K562 (cell line): ENCODE results near the gene COL6A1. TPM values are rescaled to one million over a fixed set of nuclear protein-coding genes. Genes with fewer than 3 reads are reported as not detected.

Source experiments
- ATAC-seq: fragments of 200-7000 bp; cut with Tn5 transposase; 3 replicates; pipeline ENCODE4 v1.9.1; 2020; ENCODE audit warnings: moderate library complexity
- BruUV-seq: library from RNA; stranded (reverse); fragments of 400-500 nt; replicated peaks from 2 replicates; lab custom pipeline; 2021; lab: Mats Ljungman, UMichigan
- CTCF ChIA-PET: fragments of 300-600 bp; formaldehyde crosslinking; extraction: SDS; loops from one replicate; lab custom pipeline; 2021; ENCODE audit warnings: low intra/inter-chr PET ratio; lab: Yijun Ruan, JAX
- POLR2A ChIA-PET: fragments of 300-600, 350-650 bp; sonication (Branson Sonifier 250); formaldehyde crosslinking; extraction: SDS; loops from one replicate; lab custom pipeline; 2021; ENCODE audit warnings: antibody characterized with exemption, inconsistent platforms; lab: Yijun Ruan, JAX
- DNase-seq, 4 experiments: peaks; one replicate each; pipeline versions ENCODE4 v3.0.0 to v3.0.0-alpha.2; 2011 to 2018; ENCODE audit warnings: low spot score in 3 of 4, mixed read lengths in 3 of 4; ENCODE audit errors: extremely low read depth in 1 of 4
- FAIRE-seq: peaks from 2 replicates; lab custom pipeline; 2011; peaks lifted over from hg19 to GRCh38; lab: Jason Lieb, UNC
- H2AFZ ChIP-seq: 2 replicates; pipeline ENCODE4 v1.6.0; 2011; ENCODE audit warnings: low read depth, low read length, control low read depth, inconsistent platforms
- H3K27ac ChIP-seq: fragments of 200-600 bp; 3 replicates; pipeline ENCODE4 v1.8.0; 2011; ENCODE audit warnings: low read depth, mild to moderate bottlenecking, control low read depth, inconsistent platforms, low read length, moderate library complexity, mixed read lengths; ENCODE audit errors: extremely low read depth
- H3K27me3 ChIP-seq, 2 experiments: fragments of 300-600 bp in 1 of 2; 2 replicates in 1 of 2; 3 replicates in 1 of 2; pipeline versions ENCODE4 v1.6.0 to v1.8.0; 2011; ENCODE audit warnings: inconsistent platforms in 2 of 2, low read length in 2 of 2, mild to moderate bottlenecking in 1 of 2, mixed read lengths in 1 of 2, moderate library complexity in 1 of 2; ENCODE audit not compliant: control insufficient read depth in 2 of 2, insufficient read depth in 2 of 2
- H3K36me3 ChIP-seq: fragments of 300-600 bp; 3 replicates; pipeline ENCODE4 v1.8.0; 2011; ENCODE audit warnings: mild to moderate bottlenecking, low read length, inconsistent platforms; ENCODE audit not compliant: control insufficient read depth, insufficient read depth
- H3K4me1 ChIP-seq, 2 experiments: fragments of 200-600 bp in 1 of 2; replicated peaks in 1 of 2; 2 replicates in 1 of 2; 3 replicates in 1 of 2; pipeline versions ENCODE4 v1.5.1 to v1.8.0; 2011; ENCODE audit warnings: inconsistent platforms in 2 of 2, low read length in 2 of 2, mild to moderate bottlenecking in 1 of 2, mixed read lengths in 1 of 2, moderate library complexity in 1 of 2; ENCODE audit not compliant: control insufficient read depth in 2 of 2, insufficient read depth in 2 of 2
- H3K4me2 ChIP-seq: 2 replicates; pipeline ENCODE4 v1.6.1; 2011; ENCODE audit warnings: low read length, control low read depth, inconsistent platforms, mixed read lengths; ENCODE audit not compliant: insufficient read depth
- H3K4me3 ChIP-seq: fragments of 200-600 bp; sonication (generic), shearing (Covaris generic); 2 replicates; pipeline ENCODE4 v1.5.1; 2016; ENCODE audit warnings: control low read depth, inconsistent platforms
- H3K79me2 ChIP-seq: fragments of 200-600 bp; 3 replicates; pipeline ENCODE4 v1.8.0; 2011; ENCODE audit warnings: low read length, inconsistent platforms; ENCODE audit not compliant: control insufficient read depth, insufficient read depth
- H3K9ac ChIP-seq, 2 experiments: 2 replicates each; pipeline versions ENCODE4 v1.6.0 to v1.6.1; 2011; ENCODE audit warnings: low read depth in 2 of 2, low read length in 2 of 2, control low read depth in 1 of 2, inconsistent platforms in 1 of 2, mild to moderate bottlenecking in 1 of 2, mixed read lengths in 1 of 2; ENCODE audit not compliant: insufficient read depth in 1 of 2
- H3K9me1 ChIP-seq: one replicate; pipeline ENCODE4 v1.6.0; 2011; ENCODE audit warnings: inconsistent platforms, mild to moderate bottlenecking, low read length, moderate library complexity; ENCODE audit not compliant: control insufficient read depth, insufficient read depth
- H3K9me3 ChIP-seq: replicated peaks from 2 replicates; pipeline ENCODE4 v1.5.1; 2011; ENCODE audit warnings: low read depth, low read length, inconsistent platforms; ENCODE audit not compliant: control insufficient read depth, insufficient read depth
- H4K20me1 ChIP-seq: replicated peaks from 2 replicates; pipeline ENCODE4 v1.6.1; 2011; ENCODE audit warnings: low read length, inconsistent platforms, mixed read lengths; ENCODE audit not compliant: control insufficient read depth, insufficient read depth
- ARHGAP35 ChIP-seq: fragments of 450-650 bp; IDR thresholded peaks from 2 replicates; pipeline ENCODE4 v1.6.1; 2018; ENCODE audit not compliant: partially characterized antibody
- BCLAF1 ChIP-seq, 2 experiments: fragments of 450-650 bp in 1 of 2; IDR thresholded peaks; 2 replicates each; pipeline ENCODE4 v1.6.1; 2011 to 2017; ENCODE audit warnings: low read depth in 2 of 2, antibody characterized with exemption in 1 of 2, borderline replicate concordance in 1 of 2, low read length in 1 of 2, mild to moderate bottlenecking in 1 of 2, mixed read lengths in 1 of 2; ENCODE audit not compliant: control insufficient read depth in 1 of 2
- BRF1 ChIP-seq: IDR thresholded peaks from 3 replicates; pipeline ENCODE4 v1.6.1; 2011; ENCODE audit warnings: borderline replicate concordance, mild to moderate bottlenecking; ENCODE audit not compliant: insufficient read length; ENCODE audit errors: extremely low read depth
- COPS2 ChIP-seq: fragments of 450-650 bp; conservative IDR thresholded peaks from 2 replicates; pipeline ENCODE4 v1.6.1; 2016; ENCODE audit warnings: mild to moderate bottlenecking, moderate library complexity
- CREBBP ChIP-seq: IDR thresholded peaks from one replicate; pipeline ENCODE4 v1.6.1; 2012; ENCODE audit warnings: low read depth, mild to moderate bottlenecking, control low read depth, inconsistent platforms, low read length
- HDGF ChIP-seq: fragments of 450-650 bp; IDR thresholded peaks from 2 replicates; pipeline ENCODE4 v1.6.1; 2016
- MAFK ChIP-seq: IDR thresholded peaks from 2 replicates; pipeline ENCODE4 v1.6.1; 2011; ENCODE audit warnings: low read length, improper control_type of control experiment
- RBM25 ChIP-seq: fragments of 200-400 bp; formaldehyde crosslinking; IDR thresholded peaks from 2 replicates; pipeline ENCODE4 v1.6.1; 2018; ENCODE audit warnings: low read length, low read depth, moderate library complexity; ENCODE audit not compliant: severe bottlenecking
- RFX5 ChIP-seq: IDR thresholded peaks from 2 replicates; pipeline ENCODE4 v1.6.1; 2011; ENCODE audit warnings: low read depth, mild to moderate bottlenecking, improper control_type of control experiment, low read length
- ZNF124 ChIP-seq: sonication (generic); formaldehyde crosslinking; IDR thresholded peaks from 2 replicates; pipeline ENCODE4 v1.8.1; 2022; ENCODE audit warnings: missing genetic modification reagents
- ZNF174 ChIP-seq: fragments of 250-450 bp; sonication (Bioruptor Pico); IDR thresholded peaks from 2 replicates; pipeline ENCODE4 v1.4.0; 2020; ENCODE audit warnings: mild to moderate bottlenecking
- ZNF740 ChIP-seq, 3 experiments: fragments of 200-800 bp in 1 of 3; sonication (Bioruptor generic) in 1 of 3; sonication (generic) in 1 of 3; formaldehyde crosslinking in 1 of 3; IDR thresholded peaks; 2 replicates each; pipeline versions ENCODE4 v1.6.1 to v1.8.0; 2016 to 2022; ENCODE audit warnings: mild to moderate bottlenecking in 2 of 3, missing compliant biosample characterization in 2 of 3, missing genetic modification characterization in 2 of 3, missing genetic modification reagents in 1 of 3
- WGBS: fragments of 100-300 bp; shearing (Covaris generic); methylation state at CpG from one replicate; pipeline ENCODE4 v1.1.6; 2016; ENCODE audit warnings: low coverage, mixed read lengths; ENCODE audit not compliant: insufficient coverage; ENCODE audit errors: missing lambda C conversion rate; 5-methylcytosine and 5-hydroxymethylcytosine counted together
- in situ Hi-C: fragments of 300-500 bp; cut with MboI; formaldehyde crosslinking; loops from 4 replicates; pipeline ENCODE4 v1.15.0; 2018; ENCODE audit warnings: inconsistent platforms, mixed read lengths
- intact Hi-C: fragments of 100-400 bp; cut with micrococcal nuclease; formaldehyde crosslinking; loops from 2 replicates; pipeline ENCODE4 v1.14.2; 2022
- polyA plus RNA-seq, 8 experiments: library from polyadenylated mRNA; depleted of rRNA in 4 of 8; stranded (reverse) in 5 of 8; unstranded in 3 of 8; fragments of >200 nt; fragmentation: Nextera tagmentation in 2 of 8; fragmentation: Illumina TruSeq in 1 of 8; extraction: Ambion mirVana in 2 of 8; extraction: Trizol in 1 of 8; gene quantifications; 2 replicates each; pipeline versions ENCODE4 v1.2.1 to v1.2.3, GENCODE V29; 2011 to 2014; ENCODE audit warnings: inconsistent platforms in 1 of 8, missing spikeins in 1 of 8
- total RNA-seq, 7 experiments: library from RNA; depleted of rRNA in 6 of 7; stranded (reverse); fragments of >200 nt in 6 of 7; fragmentation: Illumina TruSeq in 2 of 7; extraction: Trizol in 2 of 7; gene quantifications; 2 replicates each; pipeline versions ENCODE4 v1.2.1 to v1.2.3, GENCODE V29; 2011 to 2021; ENCODE audit warnings: low replicate concordance in 1 of 7
- TF ChIP-seq, protein P1 (sequence below), 2 experiments: fragments of 450-650 bp; IDR thresholded peaks; 2 replicates each; pipeline ENCODE4 v1.6.1; 2016
- TF ChIP-seq, protein P2 (sequence below): fragments of 450-650 bp; IDR thresholded peaks from 2 replicates; pipeline ENCODE4 v1.6.1; 2016; ENCODE audit warnings: borderline replicate concordance

COL6A1 gene
- total and polyA plus RNA-seq, 9 of the 15 experiments (the other 6 are each of a cell fraction or from before 2014, with no cell fraction given): 0.07 to 1.3 (median 0.14) TPM; not detected in 3

- no peak for DNase-seq
- POLR2A ChIA-PET: interaction anchor here (1.3 kb wide), 1 partner anchor 28 kb away, joined by 4 read pairs; no protein-coding TSS in a partner anchor
- FAIRE-seq: peak; percentile 78
- H3K9ac ChIP-seq: no peak overlapping the region
- H3K4me1 ChIP-seq: peaks cover 6 to 62% of the 10 kb centered on the region in 2 experiments; a peak in 4 of 5 replicates
- WGBS: 8% methylated on average over 3 of the region's 3 CpGs
- no peaks in the 10 kb centered on the region for H3K36me3 ChIP-seq
- peak overlapping the region; percentile 33 for H2AFZ ChIP-seq
- peaks cover 5% of the 10 kb centered on the region; the same call in 1 of the 2 replicates for H4K20me1 ChIP-seq
- H3K79me2 ChIP-seq: no peaks in the 10 kb centered on the region
- in situ Hi-C loops: no loop called here
- no peaks in the 10 kb centered on the region; the same call in 1 of the 2 replicates for H3K9me3 ChIP-seq
- H3K4me2 ChIP-seq: peak overlapping the region; percentile 43; the same call in 1 of the 2 replicates
- no peak overlapping the region for H3K4me3 ChIP-seq
- ATAC-seq: no peak
- no peak overlapping the region for H3K27ac ChIP-seq
- H3K27me3 ChIP-seq: peaks cover 26 to 61% of the 10 kb centered on the region in 2 experiments; a peak in 4 of 5 replicates
- CTCF ChIA-PET: no interaction called here
- intact Hi-C loops: no loop called here
- H3K9me1 ChIP-seq: peaks cover 2% of the 10 kb centered on the region
- BruUV-seq: no TSS peak
- TF ChIP-seq HDGF: 0 out of 2 replicates have a peak, but pooled peaks have one; percentile 17
- no peak for TF ChIP-seq MAFK
- no peak for TF ChIP-seq RFX5
- no peak for TF ChIP-seq RBM25
- TF ChIP-seq ZNF124 (CRISPR knock-in tag): no peak
- TF ChIP-seq, protein P1, sequence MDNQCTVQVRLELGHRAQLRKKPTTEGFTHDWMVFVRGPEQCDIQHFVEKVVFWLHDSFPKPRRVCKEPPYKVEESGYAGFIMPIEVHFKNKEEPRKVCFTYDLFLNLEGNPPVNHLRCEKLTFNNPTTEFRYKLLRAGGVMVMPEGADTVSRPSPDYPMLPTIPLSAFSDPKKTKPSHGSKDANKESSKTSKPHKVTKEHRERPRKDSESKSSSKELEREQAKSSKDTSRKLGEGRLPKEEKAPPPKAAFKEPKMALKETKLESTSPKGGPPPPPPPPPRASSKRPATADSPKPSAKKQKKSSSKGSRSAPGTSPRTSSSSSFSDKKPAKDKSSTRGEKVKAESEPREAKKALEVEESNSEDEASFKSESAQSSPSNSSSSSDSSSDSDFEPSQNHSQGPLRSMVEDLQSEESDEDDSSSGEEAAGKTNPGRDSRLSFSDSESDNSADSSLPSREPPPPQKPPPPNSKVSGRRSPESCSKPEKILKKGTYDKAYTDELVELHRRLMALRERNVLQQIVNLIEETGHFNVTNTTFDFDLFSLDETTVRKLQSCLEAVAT (IDR thresholded peaks at IDR 0.05): 0 out of 4 replicates have a peak, but pooled peaks have one; percentile 9 to 26
- no peak for TF ChIP-seq ZNF740 (CRISPR knock-in tag; IDR thresholded peaks at IDR 0.05)
- no peak for TF ChIP-seq ZNF740 (tag; IDR thresholded peaks at IDR 0.05)
- TF ChIP-seq, protein P2, sequence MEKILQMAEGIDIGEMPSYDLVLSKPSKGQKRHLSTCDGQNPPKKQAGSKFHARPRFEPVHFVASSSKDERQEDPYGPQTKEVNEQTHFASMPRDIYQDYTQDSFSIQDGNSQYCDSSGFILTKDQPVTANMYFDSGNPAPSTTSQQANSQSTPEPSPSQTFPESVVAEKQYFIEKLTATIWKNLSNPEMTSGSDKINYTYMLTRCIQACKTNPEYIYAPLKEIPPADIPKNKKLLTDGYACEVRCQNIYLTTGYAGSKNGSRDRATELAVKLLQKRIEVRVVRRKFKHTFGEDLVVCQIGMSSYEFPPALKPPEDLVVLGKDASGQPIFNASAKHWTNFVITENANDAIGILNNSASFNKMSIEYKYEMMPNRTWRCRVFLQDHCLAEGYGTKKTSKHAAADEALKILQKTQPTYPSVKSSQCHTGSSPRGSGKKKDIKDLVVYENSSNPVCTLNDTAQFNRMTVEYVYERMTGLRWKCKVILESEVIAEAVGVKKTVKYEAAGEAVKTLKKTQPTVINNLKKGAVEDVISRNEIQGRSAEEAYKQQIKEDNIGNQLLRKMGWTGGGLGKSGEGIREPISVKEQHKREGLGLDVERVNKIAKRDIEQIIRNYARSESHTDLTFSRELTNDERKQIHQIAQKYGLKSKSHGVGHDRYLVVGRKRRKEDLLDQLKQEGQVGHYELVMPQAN: peak; percentile 37; the same call in 1 of the 2 replicates
- TF ChIP-seq CREBBP: no peak
- peak in 1 of 2 experiments; percentile 65; a peak in 1 of 4 replicates for TF ChIP-seq BCLAF1 (IDR thresholded peaks at IDR 0.05; ENCODE audit: borderline replicate concordance in 1 of 2, control insufficient read depth in 1 of 2, low read depth in 2 of 2, low read length in 1 of 2)
- TF ChIP-seq ZNF174 (CRISPR knock-in tag): no peak
- peak; percentile 15 for TF ChIP-seq ARHGAP35
- no peak for TF ChIP-seq COPS2
- TF ChIP-seq BRF1: no peak
Observed at GRCh38 chr21:45984584-45985095, 3.1 kb downstream of the COL6A1 start.
